ENCODE results near the gene PREX1. TPM values are rescaled to one million over a fixed set of nuclear protein-coding genes. Genes with fewer than 3 reads are reported as not detected.

Gene PREX1
- total and polyA plus RNA-seq, 2 donors (not counting 3 experiments of a cell fraction or from before 2014, with no cell fraction given), result 51.3 to 72.9 TPM

- H3K4me2 ChIP-seq (ENCODE audit: insufficient read depth, low read length), result no peak overlapping the region
- H3K9ac ChIP-seq (replicated peaks; ENCODE audit: extremely low read depth, insufficient read depth, low read length), result no peak overlapping the region
- no peak overlapping the region for H3K27ac ChIP-seq (ENCODE audit: insufficient read depth, low read depth, low read length)
- no TSS peak for BruUV-seq (replicated peaks)
- FAIRE-seq (no peak), DNase-seq (ENCODE audit: low read depth, low spot score) (no peak)
- no peaks in the 10 kb centered on the region for H3K9me1 ChIP-seq (replicated peaks; ENCODE audit: control insufficient read depth, extremely low read depth, insufficient read depth, low read length)
- no peaks in the 10 kb centered on the region for H3K27me3 ChIP-seq (ENCODE audit: control insufficient read depth in 2 of 2, insufficient read depth in 2 of 2, low read length in 2 of 2)
- no peaks in the 10 kb centered on the region for H3K36me3 ChIP-seq (ENCODE audit: control insufficient read depth in 2 of 2, extremely low read depth in 1 of 2, insufficient read depth in 2 of 2, low read length in 2 of 2)
- H3K4me1 ChIP-seq (ENCODE audit: control insufficient read depth, extremely low read depth, insufficient read depth, low read length), result peaks cover 6% of the 10 kb centered on the region
- no peak overlapping the region for H3K4me3 ChIP-seq (replicated peaks in 1 of 3; ENCODE audit: insufficient read depth in 1 of 3, low read depth in 1 of 3, low read length in 3 of 3)
- intact Hi-C loops (cut with micrococcal nuclease), result no loop called here
- ChIA-PET POLR2A (no interaction called here), CTCF (no interaction called here)
- H2AFZ ChIP-seq (ENCODE audit: low read depth, low read length), result no peak overlapping the region
- no peaks in the 10 kb centered on the region for H3K9me3 ChIP-seq (replicated peaks; ENCODE audit: control insufficient read depth, insufficient read depth, low read length)
- no peak for TF ChIP-seq CTCF (IDR thresholded peaks at IDR 0.05; ENCODE audit: extremely low read depth in 1 of 2, insufficient read depth in 1 of 2, low read depth in 1 of 2, low read length in 2 of 2)
- TF ChIP-seq FOS (IDR thresholded peaks at IDR 0.05; ENCODE audit: borderline replicate concordance, insufficient read depth, low read length), result no peak
- TF ChIP-seq MAX (IDR thresholded peaks at IDR 0.05; ENCODE audit: insufficient read depth, insufficient read length), result no peak
- no peak for TF ChIP-seq EZH2 (IDR thresholded peaks at IDR 0.05; ENCODE audit: borderline replicate concordance, low read depth, low read length, severe bottlenecking)
- H4K20me1 ChIP-seq (replicated peaks; ENCODE audit: control insufficient read depth, extremely low read depth, insufficient read depth, low read length), result peaks cover 5% of the 10 kb centered on the region
- peaks cover 98% of the 10 kb centered on the region for H3K79me2 ChIP-seq (ENCODE audit: control insufficient read depth, insufficient read depth, low read length)
- dilution Hi-C loops (cut with MboI; ENCODE audit: extremely low pct_ligation_motif_present, low sequenced_read_pairs), result no loop called here
Measured at GRCh38 chr20:48783533-48784272, 44.1 kb downstream of the PREX1 start.

- Histone ChIP-seq H3K4me3 (replicated peaks in 1 of 3; ENCODE audit: insufficient read depth in 1 of 3, low read depth in 1 of 3, low read length in 3 of 3) (no peak overlapping the region), H3K79me2 (ENCODE audit: control insufficient read depth, insufficient read depth, low read length) (peaks cover 98% of the 10 kb centered on the region), H3K27me3 (ENCODE audit: control insufficient read depth in 2 of 2, insufficient read depth in 2 of 2, low read length in 2 of 2) (no peaks in the 10 kb centered on the region), H3K9me1 (replicated peaks; ENCODE audit: control insufficient read depth, extremely low read depth, insufficient read depth, low read length) (no peaks in the 10 kb centered on the region), H4K20me1 (replicated peaks; ENCODE audit: control insufficient read depth, extremely low read depth, insufficient read depth, low read length) (peaks cover 9% of the 10 kb centered on the region), H3K4me1 (ENCODE audit: control insufficient read depth, extremely low read depth, insufficient read depth, low read length) (no peaks in the 10 kb centered on the region), H2AFZ (ENCODE audit: low read depth, low read length) (no peak overlapping the region), H3K9ac (replicated peaks; ENCODE audit: extremely low read depth, insufficient read depth, low read length) (no peak overlapping the region), H3K4me2 (ENCODE audit: insufficient read depth, low read length) (no peak overlapping the region), H3K9me3 (replicated peaks; ENCODE audit: control insufficient read depth, insufficient read depth, low read length) (no peaks in the 10 kb centered on the region), H3K36me3 (ENCODE audit: control insufficient read depth in 2 of 2, extremely low read depth in 1 of 2, insufficient read depth in 2 of 2, low read length in 2 of 2) (no peaks in the 10 kb centered on the region), H3K27ac (ENCODE audit: insufficient read depth, low read depth, low read length) (no peak overlapping the region)
- intact Hi-C loops (cut with micrococcal nuclease), result no loop called here
- ChIA-PET POLR2A (no interaction called here), CTCF (no interaction called here)
- DNase-seq (ENCODE audit: low read depth, low spot score), result no peak
- no peak for FAIRE-seq
- dilution Hi-C loops (cut with MboI; ENCODE audit: extremely low pct_ligation_motif_present, low sequenced_read_pairs), result no loop called here
- no TSS peak for BruUV-seq (replicated peaks)
- TF ChIP-seq MAX (IDR thresholded peaks at IDR 0.05; ENCODE audit: insufficient read depth, insufficient read length) (no peak), EZH2 (IDR thresholded peaks at IDR 0.05; ENCODE audit: borderline replicate concordance, low read depth, low read length, severe bottlenecking) (no peak), POLR2AphosphoS5 (IDR thresholded peaks at IDR 0.05; ENCODE audit: insufficient read depth, low read depth, low read length) (no peak), JUN (IDR thresholded peaks at IDR 0.05; ENCODE audit: borderline replicate concordance, insufficient read depth, insufficient read length, low read depth) (no peak), GATA2 (IDR thresholded peaks at IDR 0.05; ENCODE audit: insufficient read depth, insufficient read length, low read depth, low read length) (no peak), MYC (IDR thresholded peaks at IDR 0.05; ENCODE audit: low read depth, low read length) (no peak), POLR2A (IDR thresholded peaks at IDR 0.05; ENCODE audit: low read depth, low read length) (no peak), CTCF (IDR thresholded peaks at IDR 0.05; ENCODE audit: extremely low read depth in 1 of 2, insufficient read depth in 1 of 2, low read depth in 1 of 2, low read length in 2 of 2) (no peak), FOS (IDR thresholded peaks at IDR 0.05; ENCODE audit: borderline replicate concordance, insufficient read depth, low read length) (no peak)
Measured at GRCh38 chr20:48782901-48783308, 44.9 kb downstream of the PREX1 start.
